Measurements from ENCODE around the gene SFXN5.

- TF ChIP-seq POLR2AphosphoS5 (IDR thresholded peaks at IDR 0.05; ENCODE audit: low read depth, low read length) (no peak), SIN3A (IDR thresholded peaks at IDR 0.05; ENCODE audit: borderline replicate concordance, insufficient read depth, low read length) (no peak), REST (IDR thresholded peaks at IDR 0.05; ENCODE audit: insufficient read depth in 1 of 2, low read depth in 2 of 2, low read length in 2 of 2) (no peak)
Observed at GRCh38 chr2:72936660-72937355, 134.7 kb downstream of the SFXN5 start.

Measured in PFSK-1 (cell line).